T-helper 17 cell (primary cell): ENCODE results near the gene P2RY6. TPM values are rescaled to one million over a fixed set of nuclear protein-coding genes. Genes with fewer than 3 reads are reported as not detected.
A peak's percentile ranks its signal among the peaks of the same experiment; 100 is the strongest.

Experiments
- ATAC-seq: fragments of 150-1000 bp; cut with Tn5 transposase; 2 replicates; pipeline ENCODE4 v1.10.0; 2021; ENCODE audit warnings: mild to moderate bottlenecking, moderate library complexity
- DNase-seq, 3 donors: peaks; one replicate each; pipeline versions ENCODE4 v3.0.0 to v3.0.0-alpha.2; 2020 to 2021
- H3K9me3 ChIP-seq: one replicate; pipeline ENCODE4 v1.7.0; 2013; ENCODE audit warnings: low read length, mild to moderate bottlenecking; ENCODE audit not compliant: control insufficient read depth, poor library complexity, severe bottlenecking
- H3K27ac Mint-ChIP-seq: one replicate; pipeline ENCODE4 v1.8.0; 2022; ENCODE audit warnings: mild to moderate bottlenecking, moderate library complexity, mixed read lengths
- H3K27me3 Mint-ChIP-seq: one replicate; pipeline ENCODE4 v1.8.0; 2022; ENCODE audit warnings: mixed read lengths
- H3K36me3 Mint-ChIP-seq: one replicate; pipeline ENCODE4 v1.8.0; 2022; ENCODE audit warnings: low read depth, mixed read lengths
- H3K4me1 Mint-ChIP-seq: one replicate; pipeline ENCODE4 v1.8.0; 2022; ENCODE audit warnings: mild to moderate bottlenecking, mixed read lengths
- H3K4me3 Mint-ChIP-seq: one replicate; pipeline ENCODE4 v1.8.0; 2022; ENCODE audit warnings: mild to moderate bottlenecking, moderate library complexity, mixed read lengths
- total RNA-seq, 4 donors: library from RNA in 2 of 4; stranded (reverse) in 2 of 4; gene quantifications; one replicate each; pipeline ENCODE4 v1.2.3 and lab custom pipeline; 2022 to 2026

The P2RY6 gene
- total RNA-seq, 2 donors from 2014 or later, result not detected

DNA sequence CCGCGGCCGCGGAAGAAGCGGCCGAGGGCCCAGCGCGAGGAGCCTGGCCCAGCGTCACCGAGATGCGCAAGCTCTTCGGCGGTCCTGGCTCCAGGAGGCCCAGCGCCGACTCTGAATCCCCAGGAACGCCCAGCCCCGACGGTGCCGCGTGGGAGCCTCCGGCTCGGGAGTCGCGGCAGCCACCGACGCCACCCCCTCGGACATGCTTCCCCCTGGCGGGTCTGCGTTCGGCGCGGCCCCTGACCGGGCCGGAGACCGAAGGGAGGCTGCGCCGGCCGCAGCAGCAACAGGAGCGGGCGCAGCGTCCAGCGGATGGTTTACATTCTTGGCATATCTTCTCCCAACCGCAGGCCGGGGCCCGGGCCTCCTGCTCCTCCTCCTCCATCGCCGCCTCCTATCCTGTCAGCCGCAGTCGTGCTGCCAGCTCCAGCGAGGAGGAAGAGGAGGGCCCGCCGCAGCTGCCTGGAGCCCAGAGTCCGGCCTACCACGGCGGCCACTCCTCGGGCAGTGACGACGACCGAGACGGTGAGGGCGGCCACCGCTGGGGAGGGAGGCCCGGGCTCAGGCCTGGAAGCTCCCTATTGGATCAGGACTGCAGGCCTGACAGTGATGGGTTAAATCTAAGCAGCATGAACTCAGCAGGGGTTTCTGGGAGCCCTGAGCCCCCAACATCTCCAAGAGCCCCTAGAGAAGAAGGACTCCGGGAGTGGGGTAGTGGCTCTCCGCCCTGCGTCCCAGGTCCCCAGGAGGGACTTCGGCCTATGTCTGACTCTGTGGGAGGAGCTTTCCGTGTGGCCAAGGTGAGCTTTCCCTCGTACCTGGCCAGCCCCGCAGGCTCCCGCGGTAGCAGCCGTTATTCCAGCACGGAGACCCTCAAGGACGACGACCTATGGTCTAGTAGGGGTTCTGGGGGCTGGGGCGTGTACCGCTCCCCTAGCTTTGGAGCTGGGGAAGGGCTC is 37.1 kb downstream of the P2RY6 start:
- ATAC-seq, result no peak
- Mint-ChIP-seq H3K36me3 (peaks cover 2% of the 10 kb centered on the region), H3K27ac (no peak overlapping the region), H3K4me3 (peak overlapping the region; percentile 47), H3K4me1 (peaks cover 18% of the 10 kb centered on the region), H3K27me3 (peaks cover 18% of the 10 kb centered on the region)
- DNase-seq, result no peak
- H3K9me3 ChIP-seq, result no peaks in the 10 kb centered on the region

DNA sequence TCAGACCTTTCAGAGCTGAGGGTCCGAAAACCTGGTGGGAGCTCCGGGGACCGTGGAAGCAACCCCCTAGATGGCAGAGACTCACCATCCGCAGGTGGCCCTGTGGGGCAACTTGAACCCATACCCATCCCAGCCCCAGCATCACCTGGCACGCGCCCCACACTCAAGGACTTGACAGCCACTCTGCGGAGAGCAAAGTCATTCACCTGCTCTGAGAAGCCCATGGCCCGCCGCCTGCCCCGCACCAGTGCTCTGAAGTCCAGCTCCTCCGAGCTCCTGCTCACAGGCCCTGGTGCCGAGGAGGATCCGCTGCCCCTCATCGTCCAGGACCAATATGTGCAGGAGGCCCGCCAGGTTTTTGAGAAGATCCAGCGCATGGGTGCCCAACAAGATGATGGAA is 37.9 kb downstream of the P2RY6 start:
- DNase-seq, result no peak
- Mint-ChIP-seq H3K27ac (no peak overlapping the region), H3K36me3 (peaks cover 2% of the 10 kb centered on the region), H3K4me3 (no peak overlapping the region), H3K27me3 (peaks cover 12% of the 10 kb centered on the region), H3K4me1 (peaks cover 20% of the 10 kb centered on the region)
- H3K9me3 ChIP-seq, result no peaks in the 10 kb centered on the region
- ATAC-seq, result no peak

DNA sequence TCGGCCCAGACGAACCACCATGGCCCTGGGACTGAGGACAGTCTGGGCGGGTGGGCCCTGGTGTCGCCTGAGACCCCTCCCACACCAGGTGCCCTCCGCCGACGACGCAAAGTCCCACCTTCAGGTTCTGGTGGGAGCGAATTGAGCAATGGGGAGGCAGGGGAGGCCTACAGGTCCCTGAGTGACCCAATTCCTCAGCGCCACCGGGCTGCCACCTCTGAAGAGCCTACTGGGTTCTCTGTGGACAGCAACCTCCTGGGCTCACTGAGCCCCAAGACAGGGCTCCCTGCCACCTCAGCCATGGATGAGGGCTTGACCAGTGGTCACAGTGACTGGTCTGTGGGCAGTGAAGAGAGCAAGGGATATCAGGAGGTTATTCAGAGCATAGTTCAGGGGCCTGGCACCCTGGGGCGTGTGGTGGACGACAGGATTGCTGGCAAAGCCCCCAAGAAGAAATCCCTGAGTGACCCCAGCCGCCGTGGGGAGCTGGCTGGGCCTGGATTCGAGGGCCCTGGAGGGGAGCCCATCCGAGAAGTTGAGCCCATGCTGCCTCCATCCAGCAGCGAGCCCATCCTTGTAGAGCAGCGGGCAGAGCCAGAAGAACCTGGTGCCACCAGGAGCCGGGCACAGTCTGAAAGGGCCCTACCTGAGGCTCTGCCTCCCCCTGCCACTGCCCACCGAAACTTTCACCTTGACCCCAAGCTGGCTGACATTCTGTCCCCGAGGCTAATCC is 38.7 kb downstream of the P2RY6 start:
- ATAC-seq (no peak), DNase-seq (no peak)
- peaks cover 6% of the 10 kb centered on the region for H3K27me3 Mint-ChIP-seq
- no peaks in the 10 kb centered on the region for H3K9me3 ChIP-seq
- no peak overlapping the region for H3K27ac Mint-ChIP-seq
- H3K4me3 Mint-ChIP-seq, result no peak overlapping the region
- peaks cover 2% of the 10 kb centered on the region for H3K36me3 Mint-ChIP-seq
- H3K4me1 Mint-ChIP-seq, result peaks cover 20% of the 10 kb centered on the region

DNA sequence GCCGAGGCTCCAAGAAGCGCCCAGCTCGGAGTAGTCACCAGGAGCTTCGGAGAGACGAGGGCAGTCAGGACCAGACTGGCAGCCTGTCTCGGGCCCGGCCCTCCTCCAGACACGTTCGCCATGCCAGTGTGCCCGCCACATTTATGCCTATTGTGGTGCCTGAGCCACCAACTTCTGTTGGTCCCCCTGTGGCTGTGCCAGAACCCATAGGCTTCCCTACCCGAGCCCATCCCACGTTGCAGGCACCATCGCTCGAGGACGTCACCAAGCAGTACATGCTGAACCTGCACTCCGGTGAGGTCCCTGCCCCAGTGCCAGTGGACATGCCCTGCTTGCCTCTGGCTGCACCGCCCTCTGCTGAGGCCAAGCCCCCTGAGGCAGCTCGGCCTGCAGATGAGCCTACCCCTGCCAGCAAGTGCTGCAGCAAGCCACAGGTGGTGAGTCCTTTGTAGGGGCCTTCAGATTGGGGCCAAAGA is 39.3 kb downstream of the P2RY6 start:
- H3K27ac Mint-ChIP-seq, result no peak overlapping the region

DNA sequence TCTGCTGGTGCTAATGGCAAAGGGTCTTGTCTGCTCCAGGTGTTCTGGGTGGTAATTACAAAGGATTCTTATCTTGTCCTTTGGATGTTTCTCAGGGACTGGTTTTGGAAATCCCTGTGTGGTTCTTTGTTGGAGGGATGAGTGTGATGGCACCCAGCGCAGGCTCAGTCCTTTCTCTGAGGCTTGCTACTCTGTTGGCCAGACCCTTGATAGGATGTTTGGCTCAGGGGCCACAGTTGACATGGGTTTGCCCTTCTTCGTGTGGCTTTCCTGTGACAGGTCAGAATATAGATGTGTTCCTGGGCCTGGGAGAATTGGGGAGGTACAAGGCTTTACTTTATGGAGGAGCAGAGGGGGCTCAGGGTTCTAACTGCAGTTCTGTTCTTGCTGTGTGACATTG is 39.9 kb downstream of the P2RY6 start:
- Mint-ChIP-seq H3K36me3 (peaks cover 2% of the 10 kb centered on the region), H3K27ac (no peak overlapping the region), H3K4me1 (peaks cover 17% of the 10 kb centered on the region), H3K27me3 (peaks cover 5% of the 10 kb centered on the region), H3K4me3 (no peak overlapping the region)
- ATAC-seq (no peak), DNase-seq (no peak)
- no peaks in the 10 kb centered on the region for H3K9me3 ChIP-seq

More for the DNA sequence above, 39.3 kb downstream of the P2RY6 start:
- no peak overlapping the region for H3K4me3 Mint-ChIP-seq
- no peaks in the 10 kb centered on the region for H3K9me3 ChIP-seq
- H3K36me3 Mint-ChIP-seq, result peaks cover 2% of the 10 kb centered on the region
- ATAC-seq (no peak), DNase-seq (no peak)
- H3K4me1 Mint-ChIP-seq, result peaks cover 21% of the 10 kb centered on the region
- peaks cover 6% of the 10 kb centered on the region for H3K27me3 Mint-ChIP-seq

DNA sequence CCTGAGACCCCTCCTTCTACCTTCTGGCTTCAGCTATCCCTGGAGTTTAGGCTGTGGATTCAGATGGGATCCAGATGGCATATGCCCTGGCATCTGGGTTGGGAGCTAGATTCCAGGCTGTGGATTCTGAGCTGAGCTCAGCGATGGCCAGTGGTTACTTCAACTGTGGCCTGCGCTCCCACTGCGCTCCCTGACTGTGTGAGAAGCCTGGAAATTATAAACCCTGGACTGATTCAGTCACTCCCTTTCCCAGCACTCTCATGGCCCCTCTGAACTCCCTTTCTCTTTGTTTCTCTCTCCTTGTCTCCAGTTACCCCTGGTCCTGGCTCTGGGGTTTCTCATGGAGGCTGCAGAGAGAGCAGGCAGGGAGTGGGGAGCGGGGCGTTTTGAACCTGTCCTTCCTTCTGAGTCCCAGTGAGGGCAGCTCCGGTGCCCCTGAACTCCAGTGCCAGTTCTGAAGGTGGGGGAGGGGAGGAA is 40.8 kb downstream of the P2RY6 start:
- ATAC-seq (no peak), DNase-seq (no peak)
- H3K4me1 Mint-ChIP-seq, result peaks cover 13% of the 10 kb centered on the region
- no peak overlapping the region for H3K4me3 Mint-ChIP-seq
- no peaks in the 10 kb centered on the region for H3K9me3 ChIP-seq
- H3K36me3 Mint-ChIP-seq, result no peaks in the 10 kb centered on the region
- H3K27me3 Mint-ChIP-seq, result no peaks in the 10 kb centered on the region
- peak overlapping the region; percentile 60 for H3K27ac Mint-ChIP-seq

DNA sequence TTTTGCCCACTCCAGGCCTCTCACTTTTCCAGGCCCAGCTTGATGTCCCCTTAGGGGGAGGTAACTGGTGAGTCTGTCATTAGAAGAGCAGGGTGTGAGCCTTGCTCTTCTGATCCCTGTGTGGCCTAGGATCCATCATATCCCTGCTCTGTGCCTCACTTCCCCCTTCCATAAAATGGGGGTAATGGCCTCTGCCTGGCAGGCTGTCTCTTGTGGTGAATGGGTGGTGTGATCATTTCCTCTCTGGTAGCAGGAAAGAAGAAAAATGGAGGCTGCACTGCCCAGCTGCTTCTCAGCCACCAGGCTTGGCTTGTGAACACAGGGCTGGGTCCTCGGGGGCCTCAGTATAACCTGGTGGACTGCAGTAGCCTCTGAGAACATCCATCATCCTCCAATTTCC is 41.5 kb downstream of the P2RY6 start:
- H3K9me3 ChIP-seq, result no peaks in the 10 kb centered on the region
- no peak for DNase-seq
- Mint-ChIP-seq H3K4me1 (peaks cover 13% of the 10 kb centered on the region), H3K27ac (no peak overlapping the region), H3K4me3 (no peak overlapping the region), H3K27me3 (no peaks in the 10 kb centered on the region), H3K36me3 (no peaks in the 10 kb centered on the region)
- ATAC-seq, result no peak

DNA sequence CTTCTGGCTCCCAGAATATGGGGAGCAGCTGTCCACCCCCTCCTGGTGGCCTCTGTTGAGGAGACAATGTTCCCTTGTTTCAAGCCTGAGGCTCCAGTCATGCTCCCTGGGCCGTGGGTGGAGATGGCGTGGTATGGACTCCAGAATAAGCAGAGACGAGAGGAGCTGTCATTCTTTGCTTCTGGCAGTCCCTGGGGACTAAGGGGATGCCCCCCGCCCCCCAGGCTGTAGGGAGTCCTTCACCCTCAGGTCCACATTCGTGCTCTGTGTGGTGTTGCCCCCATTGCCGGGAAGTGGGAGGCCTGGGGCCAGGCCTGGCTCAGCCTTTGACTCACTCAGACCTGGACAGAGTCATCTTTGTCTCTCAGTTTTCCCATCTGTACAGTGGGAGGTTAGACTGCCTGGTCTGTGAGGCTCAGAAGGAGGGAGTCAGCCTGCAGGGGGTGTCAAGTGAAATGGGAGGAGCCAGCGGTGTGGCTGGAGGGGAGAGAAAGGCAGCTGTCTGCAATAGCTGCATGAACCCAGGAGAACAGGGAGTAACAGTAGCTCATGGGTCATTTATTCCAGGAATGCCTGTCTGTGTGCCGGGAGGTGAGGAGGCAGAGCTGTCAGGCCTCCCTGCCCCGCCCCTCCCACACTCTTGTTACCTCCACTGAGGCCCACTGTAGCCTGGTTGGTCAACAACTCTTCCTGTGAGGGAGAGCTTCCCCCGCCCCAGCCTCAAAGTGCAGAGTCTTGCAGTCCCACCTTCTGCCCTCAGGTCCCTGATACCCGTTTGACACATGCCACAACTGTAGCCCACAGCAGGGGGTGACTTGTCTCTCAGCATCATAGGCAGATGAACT is 42.2 kb downstream of the P2RY6 start:
- Mint-ChIP-seq H3K4me3 (no peak overlapping the region), H3K36me3 (no peaks in the 10 kb centered on the region), H3K27me3 (peaks cover 3% of the 10 kb centered on the region), H3K27ac (no peak overlapping the region), H3K4me1 (peaks cover 13% of the 10 kb centered on the region)
- H3K9me3 ChIP-seq, result no peaks in the 10 kb centered on the region
- DNase-seq (no peak), ATAC-seq (no peak)

DNA sequence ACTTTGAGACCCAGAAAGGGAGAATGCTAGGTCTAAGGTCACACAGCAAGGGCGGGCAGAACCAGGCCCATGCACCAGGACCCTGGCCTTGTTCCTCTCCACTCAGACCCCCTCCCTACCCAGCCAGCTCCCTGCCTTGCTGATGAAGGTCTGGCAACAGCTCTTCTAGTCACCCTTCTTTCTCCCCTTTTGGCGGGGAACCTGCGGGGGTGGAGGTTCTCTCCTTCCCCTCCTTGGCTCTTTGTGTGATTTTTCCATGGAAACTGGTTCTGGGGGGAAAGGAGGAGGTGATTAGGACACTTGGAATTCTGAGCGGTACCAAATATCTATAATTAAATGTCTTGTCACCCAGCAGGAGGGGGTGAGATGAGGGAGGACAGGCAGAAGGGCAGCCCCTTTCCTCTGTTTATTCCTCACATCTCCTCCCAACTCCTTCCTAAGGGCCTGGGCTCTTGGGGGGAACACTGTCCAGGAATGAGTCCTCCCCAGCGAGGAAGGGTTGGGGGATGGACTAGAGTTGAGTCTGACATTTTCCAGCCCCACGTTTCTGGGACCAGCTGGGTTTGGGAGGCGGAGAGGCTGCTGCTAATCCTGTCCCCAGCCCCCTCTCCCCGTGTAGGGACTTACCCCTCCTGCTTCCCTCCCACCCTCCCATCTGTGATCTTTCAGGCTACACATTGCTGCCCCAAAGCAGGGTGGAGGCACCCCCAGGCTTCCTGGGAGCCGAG is 43.3 kb downstream of the P2RY6 start:
- peaks cover 7% of the 10 kb centered on the region for H3K27me3 Mint-ChIP-seq
- H3K27ac Mint-ChIP-seq, result no peak overlapping the region
- H3K9me3 ChIP-seq, result no peaks in the 10 kb centered on the region
- peaks cover 13% of the 10 kb centered on the region for H3K4me1 Mint-ChIP-seq
- ATAC-seq, result no peak
- no peak overlapping the region for H3K4me3 Mint-ChIP-seq
- H3K36me3 Mint-ChIP-seq, result no peaks in the 10 kb centered on the region
- DNase-seq, result no peak

DNA sequence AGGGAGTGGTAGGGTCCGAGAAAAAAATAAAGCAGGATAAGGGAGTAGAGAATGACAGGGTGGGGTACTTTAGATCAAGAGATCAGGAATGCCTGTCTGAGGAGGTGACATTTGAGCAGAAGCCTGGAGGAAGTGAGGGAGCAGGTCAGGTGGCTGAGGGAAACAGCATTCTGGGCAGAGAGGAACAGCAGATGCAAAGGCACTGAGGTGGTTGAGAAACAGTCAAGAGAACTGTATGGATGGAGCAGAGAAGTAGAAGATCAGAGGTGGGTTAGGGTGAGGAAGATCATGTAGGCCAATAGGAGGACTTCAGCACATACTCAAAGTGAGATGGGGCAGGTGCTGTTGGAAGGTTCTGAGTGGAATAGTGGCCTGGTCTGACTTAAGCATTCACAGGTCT is 44.3 kb downstream of the P2RY6 start:
- H3K9me3 ChIP-seq, result no peaks in the 10 kb centered on the region
- DNase-seq (no peak), ATAC-seq (no peak)
- Mint-ChIP-seq H3K4me3 (no peak overlapping the region), H3K36me3 (no peaks in the 10 kb centered on the region), H3K4me1 (peaks cover 13% of the 10 kb centered on the region), H3K27ac (peak overlapping the region; percentile 59), H3K27me3 (peaks cover 7% of the 10 kb centered on the region)

DNA sequence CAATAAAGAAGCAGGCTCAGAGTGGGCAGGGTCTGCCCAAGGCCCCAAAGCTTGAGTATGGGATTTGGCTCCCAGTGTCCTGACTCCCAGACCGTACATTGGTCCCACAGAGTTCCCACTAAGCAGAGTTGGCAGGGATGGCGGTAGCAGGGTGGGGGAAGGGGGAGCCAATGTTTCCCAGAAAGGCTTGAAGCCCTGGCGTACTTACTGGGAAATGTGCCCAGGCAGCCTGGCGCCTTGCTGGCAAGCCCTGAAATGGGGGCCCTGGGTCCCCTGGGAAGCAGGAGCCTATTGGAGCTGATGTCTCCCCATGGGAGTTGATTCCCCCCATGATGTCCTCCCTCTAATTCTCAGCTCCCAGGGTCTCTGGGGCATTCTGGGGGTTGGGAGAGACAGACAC is 45.2 kb downstream of the P2RY6 start:
- ATAC-seq (no peak), DNase-seq (no peak)
- Mint-ChIP-seq H3K4me3 (no peak overlapping the region), H3K27ac (no peak overlapping the region), H3K36me3 (no peaks in the 10 kb centered on the region), H3K4me1 (peaks cover 20% of the 10 kb centered on the region), H3K27me3 (peaks cover 7% of the 10 kb centered on the region)
- no peaks in the 10 kb centered on the region for H3K9me3 ChIP-seq

DNA sequence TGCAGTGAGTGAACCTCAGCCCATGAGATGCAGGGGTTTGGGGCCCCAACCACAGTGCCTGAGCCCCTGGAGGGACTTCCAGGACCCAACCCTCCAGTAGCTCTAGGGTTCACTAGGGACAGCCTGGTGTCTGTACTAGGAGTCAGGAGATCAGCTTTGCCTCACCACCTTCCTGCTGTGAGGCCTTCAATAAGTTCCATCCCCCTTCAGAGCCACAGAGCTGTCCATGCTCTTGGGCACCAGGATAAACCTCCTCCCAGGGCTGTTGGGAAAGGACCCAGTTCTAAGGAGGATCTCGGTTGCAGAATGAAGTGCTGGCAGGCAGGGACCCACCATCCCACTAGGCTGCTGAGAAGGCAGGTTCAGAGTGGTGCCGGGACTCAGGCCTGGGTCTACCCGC is 45.7 kb downstream of the P2RY6 start:
- DNase-seq (no peak), ATAC-seq (no peak)
- Mint-ChIP-seq H3K4me3 (no peak overlapping the region), H3K27ac (no peak overlapping the region), H3K4me1 (peaks cover 20% of the 10 kb centered on the region), H3K27me3 (peaks cover 7% of the 10 kb centered on the region), H3K36me3 (no peaks in the 10 kb centered on the region)
- H3K9me3 ChIP-seq, result no peaks in the 10 kb centered on the region
